GM23338 (cell line): ENCODE data around the gene ADAMTSL5.

ENCODE experiments used
- EZH2 ChIP-seq: fragments of 200-600 bp; sonication (generic); IDR thresholded peaks from one replicate; pipeline ENCODE4 v1.8.0; 2017; ENCODE audit warnings: antibody characterized with exemption, mild to moderate bottlenecking, low read depth; ENCODE audit not compliant: unreplicated experiment
- EZH2phosphoT487 ChIP-seq: fragments of 200-600 bp; sonication (generic); IDR thresholded peaks from one replicate; pipeline ENCODE4 v1.8.1; 2018; ENCODE audit warnings: antibody characterized with exemption; ENCODE audit not compliant: unreplicated experiment
- JUNB ChIP-seq: IDR thresholded peaks from one replicate; pipeline ENCODE4 v1.6.1; 2016; ENCODE audit warnings: antibody characterized with exemption; ENCODE audit not compliant: unreplicated experiment
- TF ChIP-seq, protein P1 (sequence below), 2 experiments: fragments of 200-600 bp in 1 of 2; sonication (generic) in 1 of 2; conservative IDR thresholded peaks; 2 replicates each; pipeline versions ENCODE4 v1.5.1 to v1.6.1; 2016 to 2017; ENCODE audit warnings: antibody characterized with exemption in 2 of 2, low read depth in 2 of 2, mild to moderate bottlenecking in 2 of 2, moderate library complexity in 1 of 2
- TF ChIP-seq, protein P2 (sequence below): IDR thresholded peaks from 2 replicates; pipeline ENCODE4 v1.6.1; 2016; ENCODE audit warnings: antibody characterized with exemption
- TF ChIP-seq, protein P3 (sequence below): IDR thresholded peaks from one replicate; pipeline ENCODE4 v1.6.1; 2018; ENCODE audit warnings: antibody characterized with exemption; ENCODE audit not compliant: unreplicated experiment

DNA sequence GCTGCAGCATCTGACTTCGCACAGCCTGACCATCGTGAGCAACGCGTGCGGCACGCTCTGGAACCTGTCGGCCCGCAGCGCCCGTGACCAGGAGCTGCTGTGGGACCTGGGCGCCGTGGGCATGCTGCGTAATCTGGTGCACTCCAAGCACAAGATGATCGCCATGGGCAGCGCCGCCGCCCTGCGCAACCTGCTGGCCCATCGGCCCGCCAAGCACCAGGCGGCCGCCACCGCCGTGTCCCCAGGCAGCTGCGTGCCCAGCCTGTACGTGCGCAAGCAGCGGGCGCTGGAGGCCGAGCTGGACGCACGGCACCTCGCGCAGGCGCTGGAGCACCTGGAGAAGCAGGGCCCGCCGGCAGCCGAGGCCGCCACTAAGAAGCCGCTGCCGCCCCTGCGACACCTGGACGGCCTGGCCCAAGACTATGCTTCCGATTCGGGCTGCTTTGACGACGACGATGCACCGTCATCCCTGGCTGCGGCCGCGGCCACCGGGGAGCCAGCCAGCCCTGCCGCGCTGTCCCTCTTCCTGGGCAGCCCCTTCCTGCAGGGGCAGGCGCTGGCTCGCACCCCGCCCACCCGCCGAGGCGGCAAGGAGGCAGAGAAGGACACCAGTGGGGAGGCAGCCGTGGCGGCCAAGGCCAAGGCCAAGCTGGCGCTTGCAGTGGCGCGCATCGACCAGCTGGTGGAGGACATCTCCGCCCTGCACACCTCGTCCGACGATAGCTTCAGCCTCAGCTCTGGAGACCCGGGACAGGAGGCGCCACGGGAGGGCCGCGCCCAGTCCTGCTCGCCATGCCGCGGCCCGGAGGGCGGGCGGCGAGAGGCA lies 47.4 kb downstream of the ADAMTSL5 start:
- TF ChIP-seq, protein P1, sequence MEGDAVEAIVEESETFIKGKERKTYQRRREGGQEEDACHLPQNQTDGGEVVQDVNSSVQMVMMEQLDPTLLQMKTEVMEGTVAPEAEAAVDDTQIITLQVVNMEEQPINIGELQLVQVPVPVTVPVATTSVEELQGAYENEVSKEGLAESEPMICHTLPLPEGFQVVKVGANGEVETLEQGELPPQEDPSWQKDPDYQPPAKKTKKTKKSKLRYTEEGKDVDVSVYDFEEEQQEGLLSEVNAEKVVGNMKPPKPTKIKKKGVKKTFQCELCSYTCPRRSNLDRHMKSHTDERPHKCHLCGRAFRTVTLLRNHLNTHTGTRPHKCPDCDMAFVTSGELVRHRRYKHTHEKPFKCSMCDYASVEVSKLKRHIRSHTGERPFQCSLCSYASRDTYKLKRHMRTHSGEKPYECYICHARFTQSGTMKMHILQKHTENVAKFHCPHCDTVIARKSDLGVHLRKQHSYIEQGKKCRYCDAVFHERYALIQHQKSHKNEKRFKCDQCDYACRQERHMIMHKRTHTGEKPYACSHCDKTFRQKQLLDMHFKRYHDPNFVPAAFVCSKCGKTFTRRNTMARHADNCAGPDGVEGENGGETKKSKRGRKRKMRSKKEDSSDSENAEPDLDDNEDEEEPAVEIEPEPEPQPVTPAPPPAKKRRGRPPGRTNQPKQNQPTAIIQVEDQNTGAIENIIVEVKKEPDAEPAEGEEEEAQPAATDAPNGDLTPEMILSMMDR (conservative IDR thresholded peaks at IDR 0.05; ENCODE audit: low read depth in 2 of 2), result peak; percentile 40 to 50
- no peak for TF ChIP-seq JUNB
- TF ChIP-seq, protein P2, sequence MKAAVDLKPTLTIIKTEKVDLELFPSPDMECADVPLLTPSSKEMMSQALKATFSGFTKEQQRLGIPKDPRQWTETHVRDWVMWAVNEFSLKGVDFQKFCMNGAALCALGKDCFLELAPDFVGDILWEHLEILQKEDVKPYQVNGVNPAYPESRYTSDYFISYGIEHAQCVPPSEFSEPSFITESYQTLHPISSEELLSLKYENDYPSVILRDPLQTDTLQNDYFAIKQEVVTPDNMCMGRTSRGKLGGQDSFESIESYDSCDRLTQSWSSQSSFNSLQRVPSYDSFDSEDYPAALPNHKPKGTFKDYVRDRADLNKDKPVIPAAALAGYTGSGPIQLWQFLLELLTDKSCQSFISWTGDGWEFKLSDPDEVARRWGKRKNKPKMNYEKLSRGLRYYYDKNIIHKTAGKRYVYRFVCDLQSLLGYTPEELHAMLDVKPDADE, result no peak
- no peak for TF ChIP-seq EZH2
- TF ChIP-seq EZH2phosphoT487, result no peak
- TF ChIP-seq, protein P3, sequence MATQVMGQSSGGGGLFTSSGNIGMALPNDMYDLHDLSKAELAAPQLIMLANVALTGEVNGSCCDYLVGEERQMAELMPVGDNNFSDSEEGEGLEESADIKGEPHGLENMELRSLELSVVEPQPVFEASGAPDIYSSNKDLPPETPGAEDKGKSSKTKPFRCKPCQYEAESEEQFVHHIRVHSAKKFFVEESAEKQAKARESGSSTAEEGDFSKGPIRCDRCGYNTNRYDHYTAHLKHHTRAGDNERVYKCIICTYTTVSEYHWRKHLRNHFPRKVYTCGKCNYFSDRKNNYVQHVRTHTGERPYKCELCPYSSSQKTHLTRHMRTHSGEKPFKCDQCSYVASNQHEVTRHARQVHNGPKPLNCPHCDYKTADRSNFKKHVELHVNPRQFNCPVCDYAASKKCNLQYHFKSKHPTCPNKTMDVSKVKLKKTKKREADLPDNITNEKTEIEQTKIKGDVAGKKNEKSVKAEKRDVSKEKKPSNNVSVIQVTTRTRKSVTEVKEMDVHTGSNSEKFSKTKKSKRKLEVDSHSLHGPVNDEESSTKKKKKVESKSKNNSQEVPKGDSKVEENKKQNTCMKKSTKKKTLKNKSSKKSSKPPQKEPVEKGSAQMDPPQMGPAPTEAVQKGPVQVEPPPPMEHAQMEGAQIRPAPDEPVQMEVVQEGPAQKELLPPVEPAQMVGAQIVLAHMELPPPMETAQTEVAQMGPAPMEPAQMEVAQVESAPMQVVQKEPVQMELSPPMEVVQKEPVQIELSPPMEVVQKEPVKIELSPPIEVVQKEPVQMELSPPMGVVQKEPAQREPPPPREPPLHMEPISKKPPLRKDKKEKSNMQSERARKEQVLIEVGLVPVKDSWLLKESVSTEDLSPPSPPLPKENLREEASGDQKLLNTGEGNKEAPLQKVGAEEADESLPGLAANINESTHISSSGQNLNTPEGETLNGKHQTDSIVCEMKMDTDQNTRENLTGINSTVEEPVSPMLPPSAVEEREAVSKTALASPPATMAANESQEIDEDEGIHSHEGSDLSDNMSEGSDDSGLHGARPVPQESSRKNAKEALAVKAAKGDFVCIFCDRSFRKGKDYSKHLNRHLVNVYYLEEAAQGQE, result no peak
